ENCODE measurements around the gene TRAPPC8. TPM values are rescaled to one million over a fixed set of nuclear protein-coding genes. Genes with fewer than 3 reads are reported as not detected.

Gene TRAPPC8
- total RNA-seq, 1 experiment from 2014 or later = 30.4 TPM

GRCh38 chr18:31831903-31832302, 111.0 kb downstream of the TRAPPC8 start (continued):
- TF ChIP-seq CTCF (IDR thresholded peaks at IDR 0.05 in 2 of 3, conservative IDR thresholded peaks at IDR 0.05 in 1 of 3; ENCODE audit: borderline replicate concordance in 1 of 3, insufficient read depth in 1 of 3, low read depth in 2 of 3, low read length in 2 of 3) (no peak), ELF1 (IDR thresholded peaks at IDR 0.05; ENCODE audit: borderline replicate concordance, low read depth) (no peak), POLR2A (IDR thresholded peaks at IDR 0.05; ENCODE audit: borderline replicate concordance, extremely low read depth, insufficient read depth, insufficient read length) (no peak), POLR2AphosphoS5 (IDR thresholded peaks at IDR 0.05; ENCODE audit: low read depth, low read length) (no peak), ZFX (IDR thresholded peaks at IDR 0.05) (no peak)

GRCh38 chr18:31830686-31831085, 112.2 kb downstream of the TRAPPC8 start:
- H3K4me3 ChIP-seq (replicated peaks in 1 of 2; ENCODE audit: low read depth in 1 of 2, low read length in 2 of 2) = no peak overlapping the region
- no TSS peak for BruUV-seq (replicated peaks)
- no peak overlapping the region for H3K4me2 ChIP-seq (ENCODE audit: low read length)
- ATAC-seq (no peak), DNase-seq (ENCODE audit: low read depth, low spot score) (no peak)
- H3K27ac ChIP-seq (ENCODE audit: low read depth, low read length) = no peak overlapping the region
- H3K36me3 ChIP-seq (ENCODE audit: control insufficient read depth in 1 of 2, insufficient read depth in 2 of 2, low read length in 2 of 2) = peaks cover 4 to 6% of the 10 kb centered on the region in 2 experiments; a peak in 2 of 4 replicates
- CTCF ChIA-PET = interaction anchor here (1.0 kb wide), 1 partner anchor 11 kb away, joined by 3 read pairs; no protein-coding TSS in a partner anchor
- H3K79me2 ChIP-seq (ENCODE audit: insufficient read depth, low read length) = no peaks in the 10 kb centered on the region
- H4K20me1 ChIP-seq (ENCODE audit: insufficient read depth) = no peaks in the 10 kb centered on the region
- TF ChIP-seq CEBPB (IDR thresholded peaks at IDR 0.05; ENCODE audit: low read depth) = no peak
- TF ChIP-seq CTCF (IDR thresholded peaks at IDR 0.05 in 2 of 3, conservative IDR thresholded peaks at IDR 0.05 in 1 of 3; ENCODE audit: borderline replicate concordance in 1 of 3, insufficient read depth in 1 of 3, low read depth in 2 of 3, low read length in 2 of 3) = no peak
- TF ChIP-seq EZH2 (IDR thresholded peaks at IDR 0.05) = no peak
- TF ChIP-seq ZNF274 (IDR thresholded peaks at IDR 0.05; ENCODE audit: low read depth, low read length) = no peak
- TF ChIP-seq MAX (IDR thresholded peaks at IDR 0.05) = no peak
- TF ChIP-seq FOSL1 (IDR thresholded peaks at IDR 0.05; ENCODE audit: low read depth) = no peak
- H2AFZ ChIP-seq (ENCODE audit: low read depth, low read length, poor library complexity, severe bottlenecking) = no peak overlapping the region
- intact Hi-C loops (cut with micrococcal nuclease) = no loop called here
- H3K9me3 ChIP-seq (ENCODE audit: control insufficient read depth in 1 of 2, insufficient read depth in 1 of 2, low read depth in 1 of 2, low read length in 2 of 2) = no peaks in the 10 kb centered on the region
- RAD21 ChIA-PET (ENCODE audit: low non-redundant PET in 1 of 2, low total read pairs in 2 of 2, uncharacterized antibody in 2 of 2, unreplicated experiment in 2 of 2) = no interaction called here
- H3K9ac ChIP-seq (ENCODE audit: low read length) = no peak overlapping the region
- H3K4me1 ChIP-seq (ENCODE audit: control insufficient read depth in 1 of 2, insufficient read depth in 2 of 2, low read length in 2 of 2) = no peaks in the 10 kb centered on the region
- H3K9me2 ChIP-seq (ENCODE audit: insufficient read depth) = no peaks in the 10 kb centered on the region
- H3K27me3 ChIP-seq (ENCODE audit: insufficient read depth, low read length) = no peaks in the 10 kb centered on the region
- POLR2A ChIA-PET = no interaction called here
